Endodermal cell (in vitro differentiated cells): ENCODE data around the gene TMEM243. TPM values are rescaled to one million over a fixed set of nuclear protein-coding genes. Genes with fewer than 3 reads are reported as not detected.

Source experiments
- DNase-seq: peaks from one replicate; pipeline ENCODE4 v3.0.0-alpha.2; 2017
- H3K27ac ChIP-seq: 2 replicates; pipeline ENCODE4 v1.5.1; 2013; ENCODE audit warnings: mild to moderate bottlenecking, low read depth, low read length, moderate library complexity
- H3K27me3 ChIP-seq: 2 replicates; pipeline ENCODE4 v1.6.1; 2013; ENCODE audit warnings: mild to moderate bottlenecking, low read length, moderate library complexity; ENCODE audit not compliant: insufficient read depth, control insufficient read depth, poor library complexity, severe bottlenecking
- H3K36me3 ChIP-seq: 2 replicates; pipeline ENCODE4 v1.7.0; 2013; ENCODE audit warnings: mild to moderate bottlenecking, low read length, moderate library complexity; ENCODE audit not compliant: control insufficient read depth, insufficient read depth
- H3K4me1 ChIP-seq: one replicate; pipeline ENCODE4 v1.7.0; 2013; ENCODE audit warnings: low read length; ENCODE audit not compliant: control insufficient read depth, insufficient read depth
- H3K4me3 ChIP-seq: 2 replicates; pipeline ENCODE4 v1.5.1; 2013; ENCODE audit warnings: mild to moderate bottlenecking, low read length, moderate library complexity
- H3K9ac ChIP-seq: 2 replicates; pipeline ENCODE4 v1.6.1; 2013; ENCODE audit warnings: mild to moderate bottlenecking, low read length, moderate library complexity; ENCODE audit not compliant: poor library complexity, severe bottlenecking; ENCODE audit errors: extremely low read depth
- H3K9me3 ChIP-seq: 2 replicates; pipeline ENCODE4 v1.6.1; 2013; ENCODE audit warnings: mild to moderate bottlenecking, low read length, moderate library complexity; ENCODE audit not compliant: control insufficient read depth
- H3K27ac Mint-ChIP-seq: 2 replicates; pipeline ENCODE4 v1.8.0; 2020; ENCODE audit warnings: mixed read lengths
- H3K27me3 Mint-ChIP-seq: 2 replicates; pipeline ENCODE4 v1.8.0; 2021; ENCODE audit warnings: mild to moderate bottlenecking, mixed read lengths; ENCODE audit not compliant: insufficient read depth
- H3K36me3 Mint-ChIP-seq: 2 replicates; pipeline ENCODE4 v1.8.0; 2020; ENCODE audit warnings: low read depth, mixed read lengths
- H3K4me1 Mint-ChIP-seq: 2 replicates; pipeline ENCODE4 v1.8.0; 2020; ENCODE audit warnings: mixed read lengths
- H3K4me3 Mint-ChIP-seq: 2 replicates; pipeline ENCODE4 v1.8.0; 2020; ENCODE audit warnings: mild to moderate bottlenecking, moderate library complexity, mixed read lengths
- H3K9me3 Mint-ChIP-seq: 2 replicates; pipeline ENCODE4 v1.8.0; 2020; ENCODE audit warnings: mild to moderate bottlenecking, mixed read lengths
- CTCF ChIP-seq: fragments of 200-600 bp; sonication (generic); conservative IDR thresholded peaks from 2 replicates; pipeline ENCODE4 v1.5.0; 2021; ENCODE audit warnings: antibody characterized with exemption, mild to moderate bottlenecking
- WGBS, 2 experiments: methylation state at CpG; one replicate each; pipeline versions ENCODE4 v1.1.5 to v1.1.7; 2013; ENCODE audit warnings: missing lambda C conversion rate in 2 of 2, mixed read lengths in 1 of 2; ENCODE audit not compliant: insufficient coverage in 1 of 2, insufficient read length in 1 of 2; 5-methylcytosine and 5-hydroxymethylcytosine counted together
- total RNA-seq, 2 donors: library from RNA; stranded (reverse); fragmentation: NEBNext Ultra II Directional in 1 of 2; extraction: Animal tissue kit (Norgen Biotek cat#: 25700) in 1 of 2; gene quantifications; 2 replicates in 1 of 2; 3 replicates in 1 of 2; pipeline ENCODE4 v1.2.1, GENCODE V29; 2021

The TMEM243 gene
- total RNA-seq, 2 donors from 2014 or later: 21.7 to 22.3 TPM

- H3K27me3 Mint-ChIP-seq: no peaks in the 10 kb centered on the region
- no peaks in the 10 kb centered on the region for H3K4me1 ChIP-seq
- H3K9me3 Mint-ChIP-seq: no peaks in the 10 kb centered on the region
- no peak overlapping the region for H3K4me3 Mint-ChIP-seq
- no peak overlapping the region for H3K9ac ChIP-seq
- WGBS, 2 experiments: 90% methylated on average over 4 to 5 of the region's 5 CpGs
- H3K27ac ChIP-seq: no peak overlapping the region
- TF ChIP-seq CTCF: no peak
- peaks cover 1% of the 10 kb centered on the region for H3K9me3 ChIP-seq
- H3K36me3 ChIP-seq: peaks cover 12% of the 10 kb centered on the region
- H3K4me1 Mint-ChIP-seq: peaks cover 25% of the 10 kb centered on the region
- no peak overlapping the region for H3K4me3 ChIP-seq
- H3K27me3 ChIP-seq: peaks cover 15% of the 10 kb centered on the region
- no peak overlapping the region for H3K27ac Mint-ChIP-seq
- DNase-seq: no peak
- peaks cover 17% of the 10 kb centered on the region for H3K36me3 Mint-ChIP-seq
These were observed 2.6 kb downstream of the TMEM243 start for GRCh38 chr7:87216701-87217508.

GRCh38 chr7:87215046-87215445 is 4.5 kb downstream of the TMEM243 start:
- H3K4me1 Mint-ChIP-seq: peaks cover 25% of the 10 kb centered on the region

GRCh38 chr7:87213811-87214210 is 5.7 kb downstream of the TMEM243 start:
- H3K9me3 ChIP-seq: peaks cover 27% of the 10 kb centered on the region
- no peak for TF ChIP-seq CTCF
- Mint-ChIP-seq H3K4me1 (peaks cover 22% of the 10 kb centered on the region), H3K9me3 (peaks cover 4% of the 10 kb centered on the region), H3K27me3 (no peaks in the 10 kb centered on the region), H3K27ac (no peak overlapping the region), H3K36me3 (peaks cover 37% of the 10 kb centered on the region), H3K4me3 (no peak overlapping the region)
- 43 to 68% methylated on average over 2 of the region's 2 CpGs for WGBS, 2 experiments
- no peaks in the 10 kb centered on the region for H3K4me1 ChIP-seq
- peaks cover 29% of the 10 kb centered on the region for H3K36me3 ChIP-seq
- H3K9ac ChIP-seq: no peak overlapping the region
- H3K4me3 ChIP-seq: no peak overlapping the region
- no peak overlapping the region for H3K27ac ChIP-seq
- no peaks in the 10 kb centered on the region for H3K27me3 ChIP-seq
- DNase-seq: no peak

More at GRCh38 chr7:87215046-87215445, 4.5 kb downstream of the TMEM243 start:
- Histone ChIP-seq H3K4me3 (no peak overlapping the region), H3K27me3 (no peaks in the 10 kb centered on the region), H3K4me1 (no peaks in the 10 kb centered on the region), H3K27ac (no peak overlapping the region), H3K9me3 (peaks cover 19% of the 10 kb centered on the region), H3K36me3 (peaks cover 26% of the 10 kb centered on the region), H3K9ac (no peak overlapping the region)
- TF ChIP-seq CTCF: no peak
- 91 to 96% methylated on average over 3 of the region's 3 CpGs for WGBS, 2 experiments
- Mint-ChIP-seq H3K27ac (no peak overlapping the region), H3K9me3 (no peaks in the 10 kb centered on the region), H3K27me3 (no peaks in the 10 kb centered on the region), H3K36me3 (peaks cover 28% of the 10 kb centered on the region), H3K4me3 (no peak overlapping the region)
- DNase-seq: no peak
